Stromal cell of bone marrow (primary cell): ENCODE results near the gene CELF2.
A peak's percentile ranks its signal among the peaks of the same experiment; 100 is the strongest.
"Not testable (repeated sequence)": the region's sequence is repeated elsewhere in the genome, so short reads cannot be mapped to it uniquely, and the experiment has no call there.

ENCODE experiments used
- DNase-seq: peaks from one replicate; pipeline ENCODE4 v3.0.0-alpha.2; 2012; ENCODE audit warnings: low read depth

CELF2 gene

DNA sequence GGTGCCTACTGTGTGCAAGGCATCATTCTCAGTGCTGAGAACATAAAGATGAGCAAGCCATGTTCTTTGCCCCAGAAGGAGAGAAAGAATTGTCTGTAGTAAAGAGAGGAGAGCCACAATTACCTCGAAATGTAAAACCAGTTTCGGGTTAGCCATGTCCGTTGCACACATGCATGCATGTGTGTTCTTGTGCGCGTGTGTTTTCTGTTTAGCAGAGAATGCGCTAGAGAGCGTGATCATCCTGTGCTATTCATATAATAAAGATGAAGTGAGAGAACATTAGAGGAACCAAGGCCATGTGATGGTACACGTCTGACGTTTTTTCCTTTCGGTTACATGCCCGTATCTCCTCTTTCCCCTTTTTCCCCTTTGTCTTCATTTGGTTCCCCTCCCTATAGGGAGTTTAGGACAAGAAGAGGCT lies 158.2 kb downstream of the CELF2 start:
- no peak for DNase-seq

DNA sequence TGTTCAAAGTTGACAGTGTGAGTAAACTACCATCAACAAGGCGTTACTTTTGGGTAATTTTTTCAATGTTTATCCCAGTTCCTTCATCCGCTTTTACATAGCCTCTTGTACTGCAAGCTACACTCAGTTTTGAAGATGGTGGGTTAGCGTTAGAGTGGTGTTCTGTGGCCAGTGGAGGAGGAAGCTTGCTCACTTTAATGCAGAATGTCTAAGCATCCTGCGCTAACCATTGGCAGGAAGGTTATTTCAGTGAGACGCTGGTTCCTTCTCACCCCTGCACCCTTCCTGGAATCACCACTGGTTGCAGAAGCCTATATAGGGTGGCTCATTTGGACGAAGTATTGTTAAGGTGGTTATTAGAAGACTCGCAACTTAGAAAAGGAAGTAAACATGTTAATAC lies 159.1 kb downstream of the CELF2 start:
- DNase-seq = no peak

DNA sequence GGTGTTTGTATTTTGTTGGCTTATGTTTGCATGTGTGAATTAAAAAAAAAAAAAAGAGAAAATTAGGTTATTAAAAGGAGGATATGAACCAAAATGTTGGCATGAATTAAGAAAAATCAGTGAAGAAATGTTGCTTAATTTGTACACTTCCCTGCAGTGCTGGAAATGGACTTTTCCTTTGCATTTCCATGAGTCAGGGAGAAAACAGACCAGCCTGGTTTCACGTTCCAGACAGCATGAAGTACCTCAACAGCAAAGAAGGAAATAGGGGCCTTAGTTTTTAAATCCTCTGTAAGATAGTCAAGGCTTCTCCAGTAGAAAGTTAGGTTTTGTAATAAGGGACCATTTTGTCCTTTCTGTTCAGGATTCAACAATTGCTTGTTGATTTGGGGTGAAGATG lies 159.7 kb downstream of the CELF2 start:
- DNase-seq = no peak

DNA sequence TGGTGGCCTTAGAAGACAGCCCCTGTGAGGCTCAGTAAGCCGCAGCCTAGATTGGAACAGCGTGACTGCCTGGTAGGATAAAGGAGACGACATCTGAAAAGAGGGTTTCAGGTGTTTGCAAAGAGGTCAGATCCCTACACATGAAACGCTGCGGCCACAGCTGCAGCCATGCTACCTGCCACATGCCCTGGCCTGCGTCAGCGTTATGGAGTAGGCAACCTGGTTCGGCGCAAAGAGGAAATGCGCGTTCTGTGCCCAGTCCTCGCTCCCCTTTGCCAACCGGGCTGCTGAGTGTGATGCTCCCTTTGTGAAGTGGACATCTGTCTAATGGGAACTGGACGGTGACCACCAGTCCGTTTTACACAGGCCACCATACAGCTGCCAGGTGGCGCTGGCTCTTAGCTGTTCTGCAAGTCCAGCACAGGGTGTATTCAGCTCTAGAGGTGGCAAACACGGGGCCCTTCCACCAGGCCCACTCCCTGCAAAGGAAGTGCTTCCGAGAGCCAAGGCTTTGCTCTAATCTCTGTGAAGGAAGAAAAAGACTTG lies 160.3 kb downstream of the CELF2 start:
- DNase-seq = no peak

DNA sequence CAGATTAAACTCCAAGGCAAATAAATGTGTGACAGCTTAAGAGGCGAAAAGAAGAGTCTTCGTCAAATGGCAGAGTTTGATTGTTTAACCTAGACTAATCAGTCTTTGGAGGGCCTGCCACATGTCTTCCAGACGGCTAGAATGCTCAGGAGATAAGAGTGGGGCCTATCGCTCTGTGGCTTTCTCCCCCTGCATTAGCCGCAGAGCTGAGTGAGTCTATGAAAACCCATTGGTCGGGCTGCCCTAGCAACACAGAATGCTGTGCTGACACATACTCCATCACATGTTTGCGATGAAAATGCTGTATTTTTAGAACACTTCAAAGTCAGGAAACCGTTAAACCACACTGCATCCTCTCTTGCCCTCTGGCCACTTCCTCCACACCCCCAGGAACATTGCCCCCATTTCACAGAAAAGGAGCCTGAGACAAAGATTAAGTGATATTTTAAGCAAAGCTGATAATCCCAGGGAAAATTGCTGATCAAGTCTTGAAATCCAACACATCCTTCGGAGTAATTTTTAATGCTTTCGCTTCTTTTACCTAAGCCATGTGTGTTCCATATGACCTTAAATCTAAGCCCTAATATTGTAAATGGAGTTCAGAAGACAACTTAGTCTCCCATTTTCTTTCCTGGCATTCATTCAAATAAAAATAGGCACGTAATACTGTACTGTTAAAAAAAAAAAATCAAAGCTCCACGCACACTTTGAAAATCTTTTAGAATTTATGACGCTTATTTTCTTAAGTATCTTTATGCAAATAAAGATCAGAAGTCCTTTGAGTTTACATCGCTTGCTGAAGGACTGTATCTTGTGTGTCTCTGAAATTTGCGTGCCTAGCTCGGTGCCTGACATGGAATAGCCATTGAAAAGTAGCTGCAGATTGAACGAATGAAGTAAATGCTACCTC lies 161.2 kb downstream of the CELF2 start:
- DNase-seq = no peak

DNA sequence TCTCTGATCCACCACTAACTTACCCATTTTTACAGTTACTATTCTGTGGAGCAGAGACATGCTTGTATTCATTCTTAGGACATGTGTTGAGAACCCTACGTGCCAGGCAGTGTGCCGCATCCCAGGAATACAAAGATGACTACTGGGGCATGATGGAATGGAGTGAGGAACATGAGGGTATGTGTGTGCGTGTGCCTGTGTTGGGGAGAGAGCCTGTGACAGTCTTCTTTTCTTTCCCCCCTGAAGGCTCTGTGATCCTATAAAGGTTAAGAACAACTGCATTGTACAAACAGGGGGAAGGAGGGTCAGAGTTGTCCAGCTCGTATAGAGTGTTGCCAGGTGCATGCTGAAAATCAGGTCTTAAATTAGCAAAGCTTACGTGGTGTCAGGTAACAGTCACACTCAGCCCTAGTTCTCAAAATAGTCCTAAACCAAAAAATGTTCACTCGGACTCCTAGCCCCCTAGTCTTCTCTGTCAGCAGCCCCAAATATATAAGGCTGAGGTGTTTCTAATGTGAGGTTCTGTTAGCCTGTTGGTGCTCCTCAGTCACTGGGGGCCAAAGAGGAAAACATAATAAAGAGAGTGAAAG lies 161.9 kb downstream of the CELF2 start:
- DNase-seq = no peak

DNA sequence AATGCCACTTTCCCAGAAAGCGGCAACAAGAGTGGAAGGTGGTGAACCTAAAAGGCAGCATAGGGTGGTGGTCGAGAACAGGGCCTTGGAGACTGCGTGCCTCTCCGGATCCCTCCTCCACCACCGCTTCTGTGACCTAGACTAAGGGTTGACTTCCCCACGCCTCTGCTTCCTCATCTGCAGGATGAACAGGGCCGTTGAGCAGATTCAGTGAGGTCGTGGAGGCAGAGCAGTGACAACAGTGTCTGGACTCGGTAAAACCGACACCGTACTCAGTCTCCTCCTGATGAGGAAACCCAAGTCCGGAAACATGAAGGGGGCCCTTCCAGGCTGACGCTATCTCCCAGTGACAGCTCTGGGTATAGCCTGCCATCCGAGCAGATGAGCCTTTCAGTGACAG lies 162.6 kb downstream of the CELF2 start:
- no peak for DNase-seq

DNA sequence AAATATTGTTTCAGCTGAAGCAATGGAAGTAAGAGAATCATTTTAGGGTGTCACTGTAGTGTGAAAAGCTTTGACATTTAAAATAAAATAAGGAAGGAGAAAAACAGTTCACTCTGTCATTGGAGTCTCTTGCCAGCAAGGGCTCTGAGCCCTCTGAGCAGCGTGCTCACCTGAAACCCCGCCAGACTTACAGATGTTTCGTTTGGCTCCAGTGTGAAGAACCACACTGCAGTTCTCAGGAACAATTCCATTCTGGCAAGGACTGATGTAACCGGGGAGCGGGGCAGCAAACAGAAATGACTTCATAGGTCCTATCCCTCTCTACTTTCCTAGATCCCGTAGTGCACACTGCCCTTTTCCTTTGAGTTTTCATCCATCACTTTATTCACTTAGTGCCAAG lies 164.3 kb downstream of the CELF2 start:
- peak; percentile 1 for DNase-seq

DNA sequence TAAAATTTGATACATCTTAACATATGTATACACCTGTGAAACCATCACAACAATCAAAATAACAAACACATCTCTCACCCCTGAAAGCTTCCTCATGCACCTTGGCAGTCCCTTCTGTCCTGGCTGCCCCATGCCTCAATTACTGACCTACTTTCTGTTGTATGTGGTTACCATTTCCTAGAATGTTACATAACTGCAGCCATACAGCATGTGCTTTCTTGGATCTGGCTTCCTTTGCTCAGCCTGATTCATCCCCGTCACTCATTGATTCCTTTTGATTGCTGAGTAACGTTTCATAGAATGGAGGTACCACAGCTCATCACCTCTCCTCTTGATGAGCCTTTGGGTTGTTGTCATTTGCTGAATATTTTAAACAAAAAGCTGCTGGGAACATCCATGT lies 165.3 kb downstream of the CELF2 start:
- DNase-seq = no peak

DNA sequence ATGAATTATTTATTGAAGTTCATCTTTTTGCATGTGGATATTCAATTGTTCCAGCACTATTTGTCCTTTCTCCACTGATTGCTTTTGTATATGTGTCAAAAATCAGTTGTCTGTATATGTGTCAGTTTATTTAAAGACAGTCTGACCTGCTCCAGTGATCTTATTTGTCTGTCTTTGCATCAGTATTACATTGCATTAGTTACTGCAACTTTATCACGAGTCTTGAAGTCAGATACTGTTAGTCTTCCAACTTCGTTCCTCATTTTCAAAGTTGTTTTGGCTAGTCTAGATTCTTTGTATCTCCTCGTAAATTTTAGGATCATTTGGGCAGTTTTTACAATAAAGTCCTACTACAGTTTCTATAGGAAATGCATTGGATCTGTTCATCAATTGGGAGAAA lies 166.4 kb downstream of the CELF2 start:
- DNase-seq = no peak

DNA sequence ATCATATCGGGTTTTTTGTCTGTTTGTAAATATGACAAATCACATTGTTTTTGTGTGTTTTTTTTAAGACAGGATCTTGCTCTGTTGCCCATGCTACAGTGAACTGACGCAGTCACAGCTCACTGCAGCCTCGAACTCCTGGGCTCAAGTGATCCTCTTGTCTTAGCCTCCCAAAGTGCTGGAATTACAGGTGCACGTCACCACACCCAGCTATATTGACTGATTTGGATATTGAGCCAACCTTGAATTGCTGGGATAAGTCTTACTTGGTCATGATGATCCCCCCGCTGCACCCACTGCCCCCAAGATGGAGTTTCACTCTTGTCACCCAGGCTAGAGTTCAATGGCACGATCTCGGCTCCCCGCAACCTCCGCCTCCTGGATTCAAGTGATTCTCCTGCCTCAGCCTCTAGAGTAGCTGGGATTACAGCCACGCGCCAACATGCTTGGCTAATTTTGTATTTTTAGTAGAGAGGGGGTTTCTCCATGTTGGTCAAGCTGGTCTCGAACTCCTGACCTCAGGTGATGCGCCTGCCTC lies 167.5 kb downstream of the CELF2 start:
- not testable (repeated sequence) for DNase-seq

DNA sequence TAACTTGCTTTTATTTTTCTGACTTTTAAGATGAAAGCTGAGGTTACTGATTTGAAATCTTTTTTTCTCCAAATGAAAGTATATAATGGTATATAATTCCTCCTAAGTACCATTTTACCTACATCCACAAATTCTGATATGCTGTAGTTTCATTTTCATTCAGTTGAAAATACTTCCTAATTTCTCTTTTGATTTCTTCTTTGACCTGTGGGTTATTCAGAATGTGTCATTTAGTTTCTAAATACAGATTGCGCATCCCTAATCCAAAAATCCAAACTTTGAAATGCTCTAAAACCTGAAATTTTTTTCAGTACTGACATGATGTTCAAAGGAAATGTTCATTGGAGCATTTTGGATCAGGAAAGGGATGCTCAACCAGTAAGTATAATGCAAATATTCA lies 168.7 kb downstream of the CELF2 start:
- DNase-seq = no peak

DNA sequence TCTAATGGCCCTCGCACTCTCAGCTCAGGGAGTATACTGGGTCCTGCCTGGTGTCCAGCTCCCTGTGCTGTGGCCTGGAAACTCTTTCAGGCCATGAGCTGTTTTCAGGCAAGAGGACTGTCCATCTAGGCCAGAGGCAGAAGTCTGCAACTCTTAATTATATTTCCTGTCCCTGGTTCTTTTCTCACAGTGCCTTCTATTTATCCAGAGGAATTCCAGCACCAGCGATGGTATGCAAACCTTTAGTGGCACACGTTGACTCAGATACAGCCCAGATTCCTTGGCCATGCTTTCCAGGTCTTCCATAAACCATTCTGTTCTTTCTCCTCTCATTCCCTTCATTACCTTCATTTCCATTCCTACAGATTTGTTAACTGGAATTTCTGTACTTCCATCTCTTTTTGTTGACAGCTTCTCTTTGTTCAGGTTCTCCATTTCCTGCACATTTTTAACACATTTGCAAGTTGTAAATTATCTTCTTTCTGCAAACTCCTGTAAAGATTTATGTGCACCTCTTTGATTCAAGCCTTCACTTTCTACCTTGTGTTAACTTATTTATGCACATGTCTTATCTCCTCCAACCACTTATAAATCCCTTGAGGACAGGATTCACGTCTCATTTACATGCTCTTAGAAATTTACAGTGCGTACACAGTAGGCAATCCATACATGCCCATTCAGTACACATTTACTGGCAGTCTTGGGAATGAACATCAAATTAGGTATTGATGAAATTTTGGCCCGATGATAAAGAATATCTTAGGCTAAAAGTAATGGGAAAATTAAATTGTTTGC lies 172.1 kb downstream of the CELF2 start:
- DNase-seq = no peak

DNA sequence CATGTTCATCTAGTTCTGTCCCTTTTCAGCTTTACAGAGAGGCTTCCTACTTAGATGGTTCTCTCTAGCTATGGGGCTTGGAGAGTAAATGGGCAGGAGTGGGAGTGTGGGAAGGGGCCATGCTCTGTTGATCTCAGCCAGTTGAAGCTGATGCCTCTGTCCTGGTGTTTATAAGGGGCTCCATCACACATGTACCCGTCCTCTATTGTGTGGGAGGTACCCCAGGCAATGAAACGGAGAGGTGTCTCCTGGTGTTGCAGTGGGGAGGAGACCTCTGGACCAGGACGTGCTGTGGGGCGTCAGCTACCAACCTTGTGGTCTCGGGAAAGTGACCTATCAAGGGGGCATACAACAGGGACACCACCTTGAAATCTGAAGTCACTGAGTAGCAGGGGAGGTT lies 173.5 kb downstream of the CELF2 start:
- DNase-seq = no peak

DNA sequence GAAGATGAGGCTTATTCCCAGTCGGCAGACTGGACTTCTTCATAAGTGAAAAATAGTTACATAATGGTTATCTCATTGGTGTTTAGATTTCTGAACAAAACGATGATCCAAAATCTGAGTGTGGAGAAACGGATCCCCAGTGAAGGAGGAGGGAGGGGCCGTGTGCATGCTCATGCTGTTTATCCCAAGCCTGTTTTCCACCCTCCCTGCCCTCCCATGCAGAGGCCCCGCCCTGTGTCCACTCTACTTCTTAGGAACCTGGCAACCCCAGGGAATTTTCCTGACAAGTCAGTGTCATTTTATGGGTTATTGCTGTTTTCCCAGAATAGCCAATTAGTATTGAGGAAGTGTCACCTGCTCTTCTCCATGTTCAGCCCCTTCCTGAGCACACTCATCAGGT lies 174.0 kb downstream of the CELF2 start:
- DNase-seq = no peak

DNA sequence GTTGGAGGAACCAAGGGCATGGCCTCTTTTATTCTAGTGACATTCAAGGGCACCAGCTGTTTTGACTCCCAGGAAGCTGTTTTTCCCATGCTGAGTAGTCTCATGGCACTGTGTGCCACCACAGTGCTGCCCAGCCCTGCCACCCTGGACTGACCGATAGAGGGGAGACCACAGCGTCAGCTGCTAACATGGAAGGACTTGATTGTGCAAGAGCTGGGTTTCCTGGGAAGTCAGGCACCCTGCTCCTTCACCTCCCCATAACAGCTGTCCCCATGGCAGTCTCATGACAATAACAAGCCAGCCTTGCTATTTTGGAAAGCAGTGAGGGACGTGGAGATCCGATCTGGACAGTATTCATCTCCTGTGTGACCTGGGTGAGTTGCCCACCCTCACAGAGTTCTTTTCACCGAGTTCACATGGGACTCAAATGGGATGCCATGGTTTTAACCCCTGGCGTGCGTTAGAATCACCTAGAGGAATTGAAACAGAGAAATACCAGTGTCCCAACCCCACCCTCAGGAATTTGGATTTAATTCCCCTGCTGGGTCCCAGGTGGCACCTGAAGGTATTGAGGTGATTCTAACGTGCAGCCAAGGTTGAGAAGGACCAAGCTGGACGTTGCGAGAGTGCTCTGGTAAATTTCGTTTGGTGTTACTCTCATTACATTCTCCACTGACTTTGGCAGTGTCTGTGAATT lies 174.8 kb downstream of the CELF2 start:
- no peak for DNase-seq

DNA sequence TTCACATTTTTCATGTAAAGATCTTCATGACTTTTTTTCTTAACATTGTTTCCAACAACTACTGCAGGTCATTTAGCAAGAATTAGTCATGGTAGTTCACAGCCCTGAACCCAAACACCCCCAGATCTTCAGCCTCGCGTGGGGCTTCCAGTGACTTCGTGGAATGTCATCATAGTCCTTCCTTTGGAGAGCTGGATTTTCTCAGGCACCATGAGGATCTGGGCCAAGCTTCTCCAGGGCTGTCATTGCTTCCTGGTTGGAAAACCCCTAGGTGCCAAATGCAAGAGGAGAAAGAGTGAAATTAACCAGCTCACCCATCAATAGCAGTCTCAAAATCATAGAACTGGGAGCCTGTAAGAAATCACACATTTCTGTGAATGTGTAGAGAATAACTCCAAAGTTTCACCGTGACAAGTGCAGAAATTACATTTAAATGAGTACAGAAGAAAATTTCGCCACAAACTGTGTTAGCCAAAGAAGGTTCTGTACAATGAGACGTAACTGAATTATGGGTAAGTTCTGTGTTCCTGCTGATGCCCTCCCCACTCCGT lies 175.4 kb downstream of the CELF2 start:
- DNase-seq = no peak

DNA sequence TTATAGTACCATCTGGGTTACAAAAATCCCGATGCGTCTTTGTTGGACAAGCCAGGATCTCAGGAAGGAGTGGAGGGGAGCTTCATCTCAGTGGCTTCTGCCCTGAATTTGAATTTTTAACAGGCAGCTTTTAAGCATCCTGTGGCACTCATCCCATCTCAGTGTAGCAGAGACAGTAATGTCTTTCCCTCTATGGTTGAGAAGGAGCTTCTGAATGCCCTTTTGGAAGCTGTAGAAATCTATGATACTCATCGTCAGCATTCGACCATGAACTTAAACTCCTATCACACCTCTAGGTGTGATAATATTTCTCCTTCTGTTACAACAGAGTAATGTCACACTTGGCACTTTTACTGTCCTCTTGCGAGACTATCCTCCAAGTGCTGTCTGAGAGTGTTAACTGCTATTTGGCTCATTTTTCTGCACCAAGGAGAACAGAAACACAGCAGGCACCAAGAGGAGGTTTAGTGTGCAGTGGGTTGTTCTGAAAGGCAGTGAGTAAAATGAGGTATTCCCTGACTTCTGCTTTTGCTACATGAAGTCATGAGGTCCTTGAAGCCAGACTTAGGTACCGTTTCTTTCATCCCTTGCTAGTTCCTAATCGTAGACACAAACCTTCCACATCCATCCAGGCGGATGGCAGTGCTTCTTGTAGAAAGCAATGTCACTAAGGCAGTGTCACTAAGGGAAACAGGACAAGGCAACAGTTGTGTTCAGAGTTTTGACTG lies 177.4 kb downstream of the CELF2 start:
- no peak for DNase-seq

DNA sequence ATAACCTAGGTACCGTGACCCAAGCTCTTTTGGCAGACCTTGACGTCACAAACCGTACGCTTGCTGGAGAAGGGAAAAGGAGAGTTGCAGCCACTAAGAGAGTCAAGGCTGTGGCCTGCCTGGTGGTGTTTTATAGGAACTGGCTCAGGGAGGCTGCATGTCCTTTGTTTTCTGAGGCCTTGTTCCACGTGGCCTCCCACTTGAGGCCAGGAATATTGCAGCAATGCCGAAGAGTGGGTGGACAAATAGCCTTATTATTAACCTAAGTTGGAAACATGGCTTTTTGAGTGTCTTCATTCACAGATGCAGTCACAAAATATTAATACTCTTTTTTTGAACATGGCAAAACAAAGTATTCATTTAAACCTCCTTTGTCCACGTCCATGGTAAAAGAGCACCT lies 178.0 kb downstream of the CELF2 start:
- no peak for DNase-seq

DNA sequence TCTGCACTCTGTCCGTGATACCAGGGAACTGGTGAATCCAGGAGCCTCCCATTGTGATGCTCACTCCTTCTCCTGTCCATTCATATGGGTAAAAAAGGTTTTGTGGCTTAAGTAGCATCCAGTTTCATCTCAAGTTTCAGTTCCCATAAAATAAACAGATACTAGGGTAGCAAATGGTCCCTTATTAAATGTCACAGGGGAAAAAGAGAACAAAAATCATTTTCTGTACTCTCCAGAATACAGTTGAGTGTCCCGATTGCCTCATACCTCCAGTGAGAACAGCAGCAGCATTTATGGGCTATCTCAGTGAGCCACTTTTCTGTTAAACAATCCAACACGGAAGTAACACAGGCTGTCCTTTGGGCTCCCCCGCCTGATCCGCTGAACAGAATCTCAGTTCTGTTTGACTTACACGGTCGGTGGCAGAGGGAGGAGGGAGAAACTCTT lies 179.6 kb downstream of the CELF2 start:
- no peak for DNase-seq

DNA sequence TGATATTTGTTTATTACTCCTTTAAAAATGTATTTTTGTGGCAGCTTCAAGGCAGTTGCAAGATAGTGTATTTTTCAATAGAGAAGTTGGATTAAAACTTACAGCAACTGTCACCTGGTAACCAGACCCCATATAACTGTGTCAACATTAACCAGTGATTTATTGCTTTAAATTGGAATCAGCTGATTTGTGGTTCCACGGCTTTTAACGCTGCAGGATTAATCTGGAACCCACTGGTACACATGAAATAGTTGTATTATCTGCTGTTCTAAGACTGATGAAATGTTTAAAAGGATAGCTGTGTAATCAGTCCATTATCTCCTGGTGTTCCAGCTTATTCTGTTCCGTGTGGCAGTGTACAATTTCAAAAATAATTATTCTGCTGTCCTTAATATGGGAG lies 180.2 kb downstream of the CELF2 start:
- DNase-seq = no peak
